SK-N-SH treated with all-trans-retinoic acid at 6 μM for 48 hours (cell line): Measurements from ENCODE around the gene RBM34.

ENCODE experiments used
- ATAC-seq: fragments of 200-7000 bp; cut with Tn5 transposase; 3 replicates; pipeline ENCODE4 v1.9.1; 2020; ENCODE audit warnings: mild to moderate bottlenecking, moderate library complexity
- ARNTL ChIP-seq: fragments of 450-650 bp; formaldehyde crosslinking; IDR thresholded peaks from 2 replicates; pipeline ENCODE4 v1.5.0; 2020; ENCODE audit warnings: low read depth, mild to moderate bottlenecking, moderate library complexity, borderline replicate concordance
- BACH2 ChIP-seq: fragments of 250-450 bp; sonication (Bioruptor Pico); IDR thresholded peaks from 2 replicates; pipeline ENCODE4 v1.9.0; 2021; ENCODE audit warnings: mild to moderate bottlenecking, borderline replicate concordance
- CREB5 ChIP-seq: fragments of 250-450 bp; sonication (Bioruptor Pico); IDR thresholded peaks from 2 replicates; pipeline ENCODE4 v1.5.1; 2020; ENCODE audit warnings: low read depth, mild to moderate bottlenecking, moderate library complexity
- CSRNP3 ChIP-seq: fragments of 250-450 bp; sonication (Bioruptor Pico); IDR thresholded peaks from 2 replicates; pipeline ENCODE4 v1.5.1; 2021; ENCODE audit warnings: mild to moderate bottlenecking, moderate library complexity
- ESRRG ChIP-seq: fragments of 250-450 bp; sonication (Bioruptor Pico); IDR thresholded peaks from 2 replicates; pipeline ENCODE4 v1.6.1; 2021; ENCODE audit warnings: mild to moderate bottlenecking
- GLIS3 ChIP-seq: fragments of 250-450 bp; sonication (Bioruptor Pico); IDR thresholded peaks from 2 replicates; pipeline ENCODE4 v1.5.0; 2020; ENCODE audit warnings: mild to moderate bottlenecking, moderate library complexity
- ISL1 ChIP-seq: fragments of 250-450 bp; sonication (Bioruptor Pico); IDR thresholded peaks from 2 replicates; pipeline ENCODE4 v2.1.2; 2022; ENCODE audit warnings: mild to moderate bottlenecking, moderate library complexity
- OSR1 ChIP-seq: fragments of 250-450 bp; sonication (Bioruptor Pico); IDR thresholded peaks from 2 replicates; pipeline ENCODE4 v1.8.0; 2022; ENCODE audit warnings: moderate library complexity, mild to moderate bottlenecking, inconsistent platforms
- PATZ1 ChIP-seq: fragments of 250-450 bp; sonication (Bioruptor Pico); IDR thresholded peaks from 2 replicates; pipeline ENCODE4 v1.8.0; 2020; ENCODE audit warnings: mild to moderate bottlenecking, moderate library complexity, borderline replicate concordance
- POU6F1 ChIP-seq: fragments of 250-450 bp; sonication (Bioruptor Pico); IDR thresholded peaks from 2 replicates; pipeline ENCODE4 v1.8.0; 2021; ENCODE audit warnings: low read depth, mild to moderate bottlenecking, moderate library complexity, borderline replicate concordance
- PPARA ChIP-seq: fragments of 250-450 bp; sonication (Bioruptor Pico); IDR thresholded peaks from 2 replicates; pipeline ENCODE4 v1.5.0; 2020; ENCODE audit warnings: mild to moderate bottlenecking, borderline replicate concordance
- RARB ChIP-seq: fragments of 250-450 bp; sonication (Bioruptor Pico); IDR thresholded peaks from 2 replicates; pipeline ENCODE4 v1.8.0; 2021; ENCODE audit warnings: mild to moderate bottlenecking, moderate library complexity
- SNAI2 ChIP-seq: fragments of 250-450 bp; sonication (Bioruptor Pico); IDR thresholded peaks from 2 replicates; pipeline ENCODE4 v1.5.0; 2020; ENCODE audit warnings: mild to moderate bottlenecking, moderate library complexity
- ZC3H10 ChIP-seq: fragments of 250-450 bp; sonication (Bioruptor Pico); IDR thresholded peaks from 2 replicates; pipeline ENCODE4 v1.5.1; 2021; ENCODE audit warnings: mild to moderate bottlenecking, moderate library complexity
- ZNF70 ChIP-seq: fragments of 450-650 bp; formaldehyde crosslinking; IDR thresholded peaks from 2 replicates; pipeline ENCODE4 v1.5.0; 2020; ENCODE audit warnings: mild to moderate bottlenecking, moderate library complexity
- ZNF8 ChIP-seq: fragments of 450-650 bp; formaldehyde crosslinking; IDR thresholded peaks from 2 replicates; pipeline ENCODE4 v1.5.0; 2020; ENCODE audit warnings: mild to moderate bottlenecking, moderate library complexity

The RBM34 gene

GRCh38 chr1:235134171-235134570 is 26.9 kb downstream of the RBM34 start:
- no peak for ATAC-seq
- TF ChIP-seq ZC3H10 (CRISPR knock-in tag) = no peak
- TF ChIP-seq ZNF8 = no peak
- no peak for TF ChIP-seq GLIS3 (CRISPR knock-in tag)
- no peak for TF ChIP-seq RARB (CRISPR knock-in tag)
- TF ChIP-seq, all 23 proteins: peak for 0

- ATAC-seq = no peak
- TF ChIP-seq PPARA = no peak
- TF ChIP-seq, all 23 proteins: peak for 0
These were observed 28.0 kb downstream of the RBM34 start for GRCh38 chr1:235133086-235133485.

- no peak for ATAC-seq
- TF ChIP-seq ZNF8 (no peak), ESRRG (no peak), ISL1 (CRISPR knock-in tag) (no peak), ZNF70 (CRISPR knock-in tag) (no peak), CSRNP3 (CRISPR knock-in tag) (no peak), GLIS3 (CRISPR knock-in tag) (no peak), RARB (CRISPR knock-in tag) (no peak)
These were observed 29.1 kb downstream of the RBM34 start for GRCh38 chr1:235131961-235132360.

- TF ChIP-seq SNAI2 (CRISPR knock-in tag) (no peak), ZC3H10 (CRISPR knock-in tag) (no peak), OSR1 (no peak), CREB5 (CRISPR knock-in tag) (no peak), RARB (CRISPR knock-in tag) (no peak), BACH2 (CRISPR knock-in tag) (no peak), ZNF70 (CRISPR knock-in tag) (no peak), ZNF8 (no peak), ISL1 (CRISPR knock-in tag) (no peak)
- no peak for ATAC-seq
These were observed 30.2 kb downstream of the RBM34 start for GRCh38 chr1:235130766-235131270.

- TF ChIP-seq CSRNP3 (CRISPR knock-in tag) (no peak), SNAI2 (CRISPR knock-in tag) (no peak), POU6F1 (CRISPR knock-in tag) (no peak)
- no peak for ATAC-seq
These were observed 31.1 kb downstream of the RBM34 start for GRCh38 chr1:235129774-235130570.

GRCh38 chr1:235128456-235129328 is 32.4 kb downstream of the RBM34 start, which contains the start of gene TOMM20:
TOMM20 (minus strand) TSS chr1:235128837; CDS start chr1:235128715, 122 bp downstream.
- peak; percentile 96 for ATAC-seq
- TF ChIP-seq ISL1 (CRISPR knock-in tag) = no peak
- no peak for TF ChIP-seq PPARA
- TF ChIP-seq SNAI2 (CRISPR knock-in tag) = no peak
- no peak for TF ChIP-seq ARNTL (CRISPR knock-in tag)
- TF ChIP-seq ESRRG = no peak
- no peak for TF ChIP-seq PATZ1 (CRISPR knock-in tag)
- no peak for TF ChIP-seq GLIS3 (CRISPR knock-in tag)
